HuH-7.5 (cell line): ENCODE measurements around the gene GPR68.
"Not testable (repeated sequence)": the region's sequence is repeated elsewhere in the genome, so short reads cannot be mapped to it uniquely, and the experiment has no call there.

Experiments used
- DNase-seq: peaks from one replicate; pipeline ENCODE4 v3.0.0; 2011; ENCODE audit warnings: low spot score

The GPR68 gene

DNA sequence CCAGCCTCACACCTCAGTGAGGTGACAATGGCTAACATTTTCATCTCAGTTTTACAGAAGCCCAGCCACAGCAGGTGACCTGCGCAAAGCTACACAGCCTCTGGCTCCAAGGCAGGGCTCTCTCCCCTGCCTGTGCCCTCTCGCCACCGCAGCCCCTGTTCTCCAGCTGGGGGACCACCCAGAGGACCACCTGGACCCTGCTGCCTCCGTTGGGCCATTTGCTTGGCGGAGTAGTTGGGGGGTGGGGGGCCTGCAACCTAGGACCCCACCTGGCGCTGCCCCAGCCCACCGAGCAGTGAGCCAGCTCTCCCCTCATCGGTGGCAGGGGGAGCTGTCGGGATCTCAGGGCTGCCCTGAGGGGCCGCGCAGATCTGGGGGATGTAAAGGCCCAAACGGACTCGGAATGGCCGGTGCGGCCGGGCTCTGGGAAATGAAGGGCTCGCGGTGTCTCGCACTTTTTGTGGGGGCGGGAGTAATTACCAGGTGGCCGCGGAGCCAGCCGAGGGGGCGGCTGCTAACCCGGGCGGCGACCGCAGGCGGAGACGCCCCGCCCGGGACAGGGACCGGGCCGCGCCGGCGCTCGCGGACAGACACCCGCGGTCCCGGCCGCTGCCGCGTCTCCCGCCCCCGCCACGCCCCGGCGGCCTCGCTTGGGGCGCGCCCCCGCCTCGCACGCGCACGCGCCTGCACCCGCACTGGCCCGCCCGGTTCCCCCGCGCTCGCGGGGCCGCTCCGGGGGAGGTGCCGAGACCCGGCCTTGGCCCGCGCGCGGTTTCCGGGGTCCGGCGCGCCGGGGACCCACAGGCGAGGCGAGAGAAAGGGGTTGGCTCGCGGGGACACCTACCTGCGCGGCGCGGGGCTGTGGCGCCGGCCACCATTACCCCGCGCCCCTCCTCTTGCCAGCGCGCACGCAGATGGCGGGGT is 8.6 kb upstream of the GPR68 start:
- no peak for DNase-seq

DNA sequence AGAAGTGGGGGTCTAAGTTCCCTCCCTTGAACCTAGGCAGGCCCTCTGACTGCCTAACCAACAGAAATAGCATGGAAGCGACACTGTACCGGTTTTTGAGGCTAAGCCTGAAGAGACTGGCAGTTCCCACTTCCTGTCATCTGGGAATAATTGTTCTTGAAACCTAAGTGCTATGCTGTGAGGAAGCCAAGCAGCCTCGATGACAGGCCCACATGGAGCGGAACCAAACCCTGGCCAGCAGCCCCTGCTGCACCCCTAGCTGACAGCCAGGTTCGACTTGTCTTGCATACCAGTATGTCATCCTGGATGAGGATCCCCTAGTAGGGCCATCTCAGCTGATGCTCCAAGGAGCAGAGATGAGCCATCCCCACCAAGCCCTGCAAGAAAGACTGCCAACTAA is 6.4 kb upstream of the GPR68 start:
- no peak for DNase-seq

DNA sequence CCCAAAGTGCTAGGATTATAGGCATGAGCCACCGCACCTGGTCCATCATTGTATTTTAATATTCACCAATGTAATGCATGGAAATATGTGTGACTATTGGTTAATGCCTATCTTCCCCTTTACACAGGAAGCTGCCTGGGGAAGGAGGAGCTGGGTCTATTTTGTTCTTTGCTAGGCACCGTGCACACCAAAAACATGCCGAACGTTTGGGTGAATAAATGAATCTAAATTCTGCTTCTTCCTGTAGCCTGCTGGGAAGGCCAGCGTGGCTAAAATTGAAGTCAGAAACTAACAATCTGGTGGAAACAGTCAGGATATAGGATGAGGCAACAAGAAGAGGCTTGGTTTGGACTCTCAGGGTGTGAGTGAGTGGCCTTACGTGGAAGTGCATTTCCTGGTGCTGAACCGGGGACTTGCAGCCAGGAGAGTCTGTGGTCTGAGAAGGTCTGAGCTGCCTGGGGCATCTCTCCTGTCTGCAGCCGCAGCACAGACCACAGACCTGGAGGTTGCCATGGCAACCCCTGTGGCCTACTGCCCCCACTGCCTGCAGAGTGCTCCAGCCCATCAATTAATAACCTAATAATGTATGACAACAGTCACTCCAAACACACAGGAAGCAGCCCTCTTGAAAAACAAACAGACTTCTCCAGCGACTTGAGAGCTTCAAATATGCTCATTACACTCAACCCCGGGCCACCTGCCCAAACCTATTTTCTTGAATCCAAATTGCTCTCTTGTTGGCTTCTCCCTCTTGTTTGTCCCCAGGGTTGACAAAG is 5.5 kb upstream of the GPR68 start:
- DNase-seq: no peak

DNA sequence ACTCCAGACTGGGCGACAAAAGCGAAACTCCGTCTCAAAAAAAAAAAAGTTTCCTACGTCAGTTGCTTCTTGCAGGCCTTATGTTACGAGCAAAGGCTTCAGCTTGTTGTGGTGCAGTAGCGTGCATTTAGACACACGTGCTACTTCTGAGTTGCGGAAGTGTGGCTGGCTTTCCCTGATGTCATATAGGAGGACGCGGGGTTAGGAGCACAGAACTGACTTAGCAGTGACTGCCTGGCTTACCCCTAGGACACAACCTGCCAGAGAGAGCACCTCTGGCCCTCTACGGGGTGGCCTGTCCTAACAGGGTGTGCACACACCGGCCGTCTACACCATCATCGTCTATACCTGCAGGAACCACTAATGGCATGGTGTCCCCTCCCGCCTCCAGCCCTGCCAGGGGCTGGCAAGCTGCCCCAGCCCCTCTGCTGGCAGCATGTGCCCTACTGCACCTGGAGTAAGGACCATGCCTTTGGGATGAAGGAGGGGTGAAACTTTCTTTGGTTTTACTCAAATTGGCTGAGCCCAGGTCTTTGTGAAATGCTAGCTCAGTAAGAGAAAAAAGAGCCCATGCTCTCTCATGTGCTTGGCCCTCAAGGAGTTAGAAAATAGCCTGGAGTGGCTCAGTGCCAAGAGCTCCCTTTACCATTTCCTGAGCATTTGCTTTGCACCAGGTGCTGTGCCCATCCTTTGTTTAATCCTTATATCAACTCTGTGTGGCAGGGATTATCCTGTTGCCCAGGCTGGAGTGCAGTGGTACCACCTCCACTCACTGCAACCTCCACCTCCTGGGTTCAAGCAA is 1.7 kb upstream of the GPR68 start:
- DNase-seq: no peak

DNA sequence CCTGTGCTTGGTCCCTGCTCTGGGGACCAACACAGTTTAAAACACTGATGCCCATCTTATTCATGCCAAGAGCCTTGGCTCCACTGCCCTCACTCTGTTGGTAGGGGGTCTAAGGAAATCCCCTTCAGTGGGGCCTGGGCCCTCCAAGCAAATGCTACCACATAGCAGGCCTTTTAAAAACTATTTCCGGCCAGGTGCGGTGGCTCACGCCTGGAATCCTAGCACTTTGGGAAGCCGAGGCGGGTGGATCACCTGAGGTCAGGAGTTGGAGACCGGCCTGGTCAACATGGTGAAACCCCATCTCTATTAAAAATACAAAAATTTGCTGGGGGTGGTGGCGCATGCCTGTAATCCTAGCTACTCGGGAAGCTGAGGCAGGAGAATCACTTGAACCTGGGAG is 1.1 kb upstream of the GPR68 start:
- not testable (repeated sequence) for DNase-seq

DNA sequence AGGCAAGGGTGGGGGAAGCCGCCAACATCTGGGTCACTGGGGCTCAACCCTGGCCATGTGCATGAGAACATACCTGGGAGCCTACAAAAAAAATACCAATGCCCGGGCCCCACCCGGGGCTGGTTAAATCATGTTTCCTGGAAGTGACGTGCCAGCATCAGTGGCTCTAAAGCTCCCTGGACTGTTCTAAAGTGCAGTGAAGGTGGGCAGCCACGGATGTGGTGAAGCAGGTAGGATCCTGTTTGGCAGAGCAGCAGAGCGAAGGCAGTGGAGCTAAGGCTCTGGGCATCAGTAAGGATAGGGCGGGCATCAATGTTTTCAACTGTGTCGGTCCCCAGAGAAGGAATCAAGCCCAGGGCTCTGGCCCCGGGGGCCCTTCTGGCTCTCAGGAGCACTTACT is 525 bp upstream of the GPR68 start:
- no peak for DNase-seq

DNA sequence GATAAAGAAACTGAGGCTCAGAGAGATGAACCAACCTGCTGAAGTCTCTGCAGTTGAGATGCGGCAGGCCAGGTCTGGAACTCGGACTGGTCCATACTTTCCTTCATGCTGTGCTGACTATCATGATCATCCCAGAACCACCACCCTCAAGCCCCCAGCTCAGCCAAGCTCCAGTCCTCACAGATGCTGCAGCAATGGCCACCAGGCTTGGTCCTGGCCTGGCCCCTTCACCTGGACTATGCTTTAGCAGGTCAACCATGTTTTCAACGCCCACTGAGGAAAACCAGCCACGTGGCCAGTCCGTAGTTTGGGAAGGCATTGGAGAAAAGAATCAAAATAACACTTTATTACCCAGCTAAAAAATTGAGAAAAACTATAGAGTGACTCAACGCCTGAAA is 1.4 kb downstream of the GPR68 start:
- no peak for DNase-seq

DNA sequence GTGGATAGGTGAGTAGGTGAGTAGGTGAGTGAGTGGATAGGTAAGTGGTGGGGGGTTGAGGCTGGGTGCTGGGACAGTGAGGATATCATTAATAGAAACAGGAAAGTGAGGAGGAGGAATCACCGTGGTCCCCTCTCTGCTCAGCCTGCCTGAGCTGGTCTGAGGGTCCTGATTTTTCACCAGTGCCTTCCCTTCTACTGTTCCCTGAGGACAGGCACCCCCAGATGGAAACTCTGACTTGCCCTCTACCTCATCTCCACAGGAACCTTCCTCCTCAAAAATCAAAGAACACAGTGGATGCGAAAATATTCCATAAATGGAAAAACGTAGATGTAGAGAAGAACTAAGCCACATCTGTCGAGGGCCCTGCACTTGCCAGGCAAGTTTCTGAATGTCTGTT is 1.9 kb downstream of the GPR68 start:
- no peak for DNase-seq

DNA sequence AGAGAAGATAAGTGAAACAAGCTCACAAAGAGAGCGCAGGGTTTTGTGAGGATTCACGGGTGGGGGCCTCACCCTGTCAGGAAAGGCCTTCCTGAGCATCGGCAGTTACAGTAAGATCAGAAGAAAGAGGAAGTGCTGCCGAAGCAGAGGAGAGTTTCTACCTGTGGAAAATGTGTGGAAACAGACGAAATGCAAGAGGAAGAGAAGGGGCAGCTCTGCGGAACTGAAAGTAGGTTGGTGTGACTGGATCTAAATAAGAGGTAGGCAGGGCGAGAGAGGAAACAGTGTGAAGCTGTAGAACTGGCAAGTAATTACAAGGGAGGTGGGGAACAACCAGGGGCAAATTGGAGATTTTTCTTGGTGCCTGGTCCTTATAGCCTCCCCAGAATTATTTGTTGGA is 2.6 kb downstream of the GPR68 start:
- DNase-seq: no peak

DNA sequence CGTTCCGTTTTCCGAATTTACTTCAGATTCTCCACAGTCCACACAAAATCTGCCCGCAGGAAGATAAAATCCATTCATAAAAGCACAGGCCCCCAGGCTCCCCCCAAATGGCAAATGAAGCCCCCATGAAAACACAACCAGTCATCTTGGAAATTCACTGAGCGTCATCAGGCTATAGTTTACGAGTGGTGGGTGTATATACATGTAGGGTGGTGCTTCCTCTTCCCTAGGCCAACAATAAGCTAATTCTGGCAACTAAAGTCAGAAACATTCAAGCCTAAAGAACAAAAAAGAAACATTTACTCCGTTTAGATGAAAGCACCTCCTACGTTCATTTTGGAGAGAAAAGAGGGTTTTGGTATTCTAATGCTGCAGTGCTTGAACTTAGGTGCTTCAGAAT is 5.8 kb downstream of the GPR68 start:
- no peak for DNase-seq

DNA sequence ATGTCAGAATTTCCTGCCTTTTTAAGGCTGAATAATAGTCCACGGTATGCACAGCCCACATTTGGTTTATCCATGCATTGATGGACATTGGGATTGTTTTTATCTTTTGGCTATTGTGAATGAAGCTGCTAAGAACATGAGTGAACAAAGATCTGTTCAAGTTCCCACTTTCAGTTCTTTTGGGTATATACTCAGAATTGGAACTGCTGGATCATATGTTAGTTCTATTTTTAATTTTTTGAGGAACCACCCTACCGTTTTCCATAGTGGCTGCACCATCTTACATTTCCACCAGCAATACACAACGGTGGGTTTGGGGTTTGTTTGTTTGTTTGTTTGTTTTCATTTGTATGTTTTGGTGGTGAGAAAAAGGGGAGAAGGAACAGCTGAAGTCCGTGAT is 6.4 kb downstream of the GPR68 start:
- DNase-seq: no peak

DNA sequence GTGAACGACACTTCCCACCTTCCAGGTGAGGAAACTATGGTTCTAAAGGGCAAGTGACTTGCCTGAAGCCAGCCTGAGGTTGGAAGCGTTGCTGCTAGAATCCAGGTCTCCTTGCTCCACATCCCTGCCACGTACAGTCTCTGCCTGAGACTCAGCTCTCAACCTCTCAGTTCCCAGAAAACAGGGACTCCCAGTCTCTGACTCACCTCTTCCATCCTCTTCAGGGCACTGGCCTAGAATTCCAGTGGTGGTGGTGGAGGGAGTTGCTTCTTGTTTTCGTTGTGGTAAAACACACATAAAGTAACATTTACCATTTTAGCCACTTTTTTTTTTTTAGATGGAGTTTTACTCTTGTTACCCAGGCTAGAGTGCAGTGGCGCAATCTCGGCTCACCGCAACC is 7.3 kb downstream of the GPR68 start:
- DNase-seq: no peak

DNA sequence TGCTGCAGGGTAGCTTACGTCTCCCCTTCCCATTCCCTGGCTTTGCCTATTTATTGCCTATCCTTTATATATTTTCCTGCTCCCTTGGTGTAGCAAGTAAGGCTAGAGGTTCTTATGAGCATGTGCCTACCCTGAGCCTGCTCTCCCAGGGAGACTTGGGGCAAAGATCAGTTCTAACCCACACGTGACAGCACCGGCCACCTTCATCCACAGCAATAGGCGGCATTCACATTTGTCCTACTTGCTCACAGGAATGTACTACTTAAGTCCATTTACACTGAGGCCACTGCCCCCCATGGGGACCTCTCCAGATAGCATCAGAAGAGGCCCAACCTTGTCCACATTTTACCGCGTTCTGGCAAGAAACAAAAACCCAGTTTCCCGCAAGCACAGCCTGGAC is 8.7 kb downstream of the GPR68 start:
- DNase-seq: no peak

DNA sequence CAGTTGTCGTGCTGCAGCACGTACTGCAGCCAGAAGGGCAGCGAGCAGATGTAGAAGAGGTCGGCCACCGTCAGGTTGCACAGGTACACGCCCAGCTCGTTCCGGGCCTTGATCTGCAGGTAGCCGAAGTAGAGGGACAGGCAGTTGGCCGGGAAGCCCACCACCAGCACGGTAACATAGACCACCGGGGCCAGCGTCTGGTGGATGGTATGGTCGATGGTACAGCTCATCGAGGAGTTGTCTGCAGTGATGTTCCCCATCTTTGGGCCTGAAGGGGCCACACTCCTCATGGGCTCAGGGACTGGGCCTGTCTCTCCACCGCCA is 9.8 kb downstream of the GPR68 start:
- no peak for DNase-seq

DNA sequence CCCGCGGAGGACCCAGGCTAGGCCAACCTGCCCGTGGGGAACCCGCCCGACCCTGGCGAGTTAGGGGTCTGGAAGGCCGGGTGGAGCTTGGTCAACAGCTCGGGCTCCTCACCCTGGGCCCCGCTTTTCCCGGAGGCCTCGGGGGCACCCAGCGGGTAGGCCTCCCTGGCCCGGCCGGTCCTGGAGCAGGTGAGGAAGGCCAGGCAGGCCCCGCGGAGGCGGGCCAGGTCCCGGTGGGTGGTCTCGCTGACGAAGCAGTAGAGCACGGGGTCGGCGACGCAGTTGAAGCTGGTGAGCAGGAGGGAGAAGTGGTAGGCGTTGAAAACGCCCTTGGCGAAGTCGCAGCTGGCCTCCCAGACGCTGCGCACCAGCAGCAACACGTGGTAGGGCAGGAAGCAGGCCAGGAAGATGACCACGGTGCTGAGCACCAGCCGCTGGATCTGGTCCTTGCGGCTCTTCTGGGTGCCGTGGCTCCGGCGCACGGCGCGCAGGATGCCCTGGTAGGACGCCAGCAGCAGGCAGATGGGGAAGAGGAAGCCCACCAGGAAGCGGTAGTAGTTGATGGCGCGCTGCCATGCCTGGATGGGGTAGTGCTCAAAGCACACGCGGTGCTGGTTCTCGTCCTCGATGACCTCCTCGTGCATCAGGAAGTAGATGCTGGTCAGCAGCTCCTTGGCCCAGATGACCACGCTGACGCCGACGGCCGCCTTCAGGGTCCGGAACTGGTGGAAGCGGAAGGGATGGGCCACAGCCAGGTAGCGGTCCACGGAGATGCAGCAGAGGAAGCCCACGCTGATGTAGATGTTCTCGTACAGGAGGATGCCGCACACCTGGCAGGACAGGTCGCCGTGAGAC is 10.3 kb downstream of the GPR68 start:
- DNase-seq: no peak

DNA sequence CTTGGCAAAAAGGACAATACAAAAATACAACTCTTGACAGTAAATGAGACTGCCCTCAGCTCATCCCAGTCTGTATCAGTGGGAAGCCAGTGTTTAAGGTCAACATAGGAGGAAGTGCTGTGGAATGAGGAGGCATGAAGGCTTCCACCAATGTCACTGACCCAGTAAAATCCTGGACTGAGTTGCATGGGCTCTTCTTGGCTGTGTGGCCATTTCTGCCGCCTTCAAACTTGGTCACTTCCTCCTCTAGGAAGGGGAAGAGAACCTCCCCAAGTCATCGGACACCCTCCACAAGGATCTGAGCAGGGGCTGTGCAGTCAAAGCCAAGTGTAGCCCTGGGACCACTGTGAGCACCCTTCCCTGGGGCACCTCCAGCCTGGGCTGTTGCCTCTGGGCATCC is 11.9 kb downstream of the GPR68 start:
- no peak for DNase-seq

DNA sequence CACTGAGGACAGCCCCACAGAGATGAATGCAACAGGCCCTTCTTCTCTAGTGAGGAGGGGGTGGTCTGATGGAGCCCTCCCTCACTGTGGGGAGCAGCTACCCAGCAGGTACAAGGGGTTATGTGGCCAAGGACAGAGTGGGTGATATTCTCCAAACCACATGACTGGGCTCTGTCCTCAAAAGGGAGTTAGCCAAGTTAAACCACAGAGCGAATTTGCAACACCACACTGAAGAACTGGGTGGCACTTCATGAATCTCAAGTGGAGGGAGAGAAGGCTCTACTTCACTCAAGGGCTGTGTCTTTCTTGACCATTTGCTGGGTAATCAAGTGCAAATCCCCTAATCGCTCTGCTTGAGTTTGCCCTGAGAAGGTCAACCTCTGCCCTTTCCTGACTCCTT is 12.5 kb downstream of the GPR68 start:
- no peak for DNase-seq

DNA sequence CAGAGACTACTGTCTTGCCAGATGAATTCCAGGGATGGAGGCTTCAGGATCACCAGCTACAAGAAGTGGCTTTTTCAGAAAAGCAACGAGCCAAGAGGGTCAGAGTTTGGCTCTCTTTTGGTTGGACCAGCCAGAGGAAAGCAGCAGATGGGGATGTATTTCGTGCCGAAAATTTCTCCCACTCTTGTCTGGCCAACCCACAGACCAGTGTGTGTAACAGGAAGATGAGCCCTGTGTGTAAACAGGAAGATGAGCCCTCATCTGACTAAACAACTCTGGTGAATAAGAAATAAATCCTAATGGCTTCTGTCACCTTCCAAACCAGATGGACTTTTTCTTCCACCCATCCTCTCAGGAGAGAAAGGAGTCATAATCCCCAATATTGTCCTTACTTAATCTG is 13.1 kb downstream of the GPR68 start:
- no peak for DNase-seq

DNA sequence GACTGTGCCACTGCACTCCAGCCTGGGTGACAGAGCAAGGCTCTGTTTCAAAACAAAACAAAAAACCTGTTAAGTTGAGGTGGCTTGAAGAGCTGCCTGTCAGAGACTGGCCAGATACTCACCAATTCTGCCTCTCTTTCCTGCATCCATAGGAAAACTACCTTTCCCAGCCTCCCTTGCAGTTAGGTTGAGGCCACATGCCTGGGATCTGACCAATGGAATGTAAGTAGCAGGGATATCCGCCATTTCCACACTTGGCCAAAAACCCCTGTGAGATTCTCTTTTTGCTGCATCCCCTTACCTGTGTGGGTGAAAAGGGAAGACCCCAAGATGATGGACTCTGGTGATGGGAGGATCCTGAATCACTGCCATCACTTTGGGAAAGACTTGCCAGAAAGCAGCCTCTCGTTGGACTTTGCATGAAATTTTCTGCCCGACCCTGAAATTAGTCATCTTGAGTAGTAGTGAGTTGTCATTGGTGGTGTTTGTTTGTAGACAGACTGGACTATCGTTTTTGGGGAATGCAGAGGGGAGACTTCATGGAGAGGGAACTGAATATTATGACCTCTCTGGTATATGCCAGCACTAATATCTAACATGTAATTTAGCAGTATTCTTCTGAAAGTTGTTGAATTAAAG is 14.0 kb downstream of the GPR68 start:
- DNase-seq: no peak

DNA sequence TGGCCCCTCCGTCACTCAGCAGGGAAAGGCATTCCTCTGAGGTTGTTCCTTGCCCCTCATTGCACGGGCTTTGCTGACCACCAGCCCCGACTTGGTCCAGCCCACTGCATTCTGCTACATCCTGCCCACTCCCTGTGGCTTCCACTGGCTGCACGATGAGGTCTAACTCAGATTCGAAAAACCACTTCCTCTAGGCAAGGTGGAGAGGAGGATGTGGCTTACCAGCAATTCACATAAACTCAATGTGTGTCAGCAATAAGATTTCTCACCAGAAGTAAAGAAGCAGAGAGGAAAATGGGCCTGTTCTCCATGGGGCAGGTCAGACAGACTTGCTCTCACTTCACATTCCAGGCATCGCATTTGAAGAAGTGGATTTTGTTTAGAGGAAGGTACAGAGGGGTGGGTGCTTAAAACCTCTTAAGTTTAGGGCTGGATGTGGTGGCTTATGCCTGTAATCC is 14.7 kb downstream of the GPR68 start:
- no peak for DNase-seq

DNA sequence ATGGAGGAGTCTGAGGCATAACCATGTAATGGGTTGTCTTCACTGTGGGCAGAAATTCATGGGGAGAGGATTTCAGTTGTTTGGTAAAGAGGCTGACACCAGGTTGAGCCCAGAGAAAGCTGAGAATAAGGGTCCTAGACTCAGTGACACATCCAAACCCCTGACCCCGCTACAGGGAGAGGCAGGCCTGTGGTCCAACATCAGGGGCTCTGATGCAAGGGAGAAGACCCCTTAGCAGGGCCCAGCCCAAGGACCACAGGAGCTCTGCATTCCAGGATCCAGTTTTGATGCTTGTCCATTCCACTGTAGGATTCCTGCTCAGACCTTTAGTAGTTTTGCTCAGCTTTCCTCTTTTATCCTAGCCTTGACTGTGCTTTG is 15.5 kb downstream of the GPR68 start:
- DNase-seq: no peak
